GM10266 (cell line): ENCODE measurements around the gene ATXN7L1.

Source experiments
- DNase-seq: peaks from one replicate; pipeline ENCODE4 v3.0.0; 2012; ENCODE audit errors: extremely low spot score
- TF ChIP-seq, protein P1 (sequence below): IDR thresholded peaks from 2 replicates; pipeline ENCODE4 v1.5.1; 2012; ENCODE audit warnings: mild to moderate bottlenecking, low read depth; ENCODE audit not compliant: control insufficient read depth, insufficient read depth; ENCODE audit errors: missing control alignments

Gene ATXN7L1

DNA sequence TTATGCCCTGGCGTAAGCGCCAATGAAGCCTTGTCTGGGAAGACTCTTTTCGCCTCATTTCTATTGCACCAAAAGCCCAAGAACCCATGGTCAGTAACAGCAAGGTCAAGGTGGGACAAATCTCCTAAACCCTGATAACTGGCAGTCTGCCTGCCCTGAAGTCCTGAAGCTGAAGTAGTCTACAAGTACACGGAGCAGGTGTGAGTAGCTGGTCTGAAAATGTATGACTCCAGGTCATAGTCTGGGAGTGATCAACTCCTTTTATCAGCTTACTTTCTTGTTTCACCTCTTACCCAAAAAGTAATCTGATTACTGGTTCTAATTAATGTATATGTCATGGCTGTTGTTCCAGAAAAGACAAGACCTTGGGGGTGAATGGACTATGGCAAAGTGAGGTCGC is 187.8 kb downstream of the ATXN7L1 start:
- DNase-seq = no peak
- TF ChIP-seq, protein P1, sequence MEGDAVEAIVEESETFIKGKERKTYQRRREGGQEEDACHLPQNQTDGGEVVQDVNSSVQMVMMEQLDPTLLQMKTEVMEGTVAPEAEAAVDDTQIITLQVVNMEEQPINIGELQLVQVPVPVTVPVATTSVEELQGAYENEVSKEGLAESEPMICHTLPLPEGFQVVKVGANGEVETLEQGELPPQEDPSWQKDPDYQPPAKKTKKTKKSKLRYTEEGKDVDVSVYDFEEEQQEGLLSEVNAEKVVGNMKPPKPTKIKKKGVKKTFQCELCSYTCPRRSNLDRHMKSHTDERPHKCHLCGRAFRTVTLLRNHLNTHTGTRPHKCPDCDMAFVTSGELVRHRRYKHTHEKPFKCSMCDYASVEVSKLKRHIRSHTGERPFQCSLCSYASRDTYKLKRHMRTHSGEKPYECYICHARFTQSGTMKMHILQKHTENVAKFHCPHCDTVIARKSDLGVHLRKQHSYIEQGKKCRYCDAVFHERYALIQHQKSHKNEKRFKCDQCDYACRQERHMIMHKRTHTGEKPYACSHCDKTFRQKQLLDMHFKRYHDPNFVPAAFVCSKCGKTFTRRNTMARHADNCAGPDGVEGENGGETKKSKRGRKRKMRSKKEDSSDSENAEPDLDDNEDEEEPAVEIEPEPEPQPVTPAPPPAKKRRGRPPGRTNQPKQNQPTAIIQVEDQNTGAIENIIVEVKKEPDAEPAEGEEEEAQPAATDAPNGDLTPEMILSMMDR = no peak

- TF ChIP-seq, protein P1 = no peak
- DNase-seq = no peak
Observed at GRCh38 chr7:105685161-105685560, 191.2 kb downstream of the ATXN7L1 start.

GRCh38 chr7:105682341-105683060 is 193.9 kb downstream of the ATXN7L1 start:
- TF ChIP-seq, protein P1 = no peak
- DNase-seq = no peak

- TF ChIP-seq, protein P1 = no peak
Observed at GRCh38 chr7:105680505-105681187, 195.8 kb downstream of the ATXN7L1 start.

GRCh38 chr7:105678811-105679495 is 197.4 kb downstream of the ATXN7L1 start:
- TF ChIP-seq, protein P1 = no peak
- DNase-seq = no peak

More at GRCh38 chr7:105680505-105681187, 195.8 kb downstream of the ATXN7L1 start:
- no peak for DNase-seq

DNA sequence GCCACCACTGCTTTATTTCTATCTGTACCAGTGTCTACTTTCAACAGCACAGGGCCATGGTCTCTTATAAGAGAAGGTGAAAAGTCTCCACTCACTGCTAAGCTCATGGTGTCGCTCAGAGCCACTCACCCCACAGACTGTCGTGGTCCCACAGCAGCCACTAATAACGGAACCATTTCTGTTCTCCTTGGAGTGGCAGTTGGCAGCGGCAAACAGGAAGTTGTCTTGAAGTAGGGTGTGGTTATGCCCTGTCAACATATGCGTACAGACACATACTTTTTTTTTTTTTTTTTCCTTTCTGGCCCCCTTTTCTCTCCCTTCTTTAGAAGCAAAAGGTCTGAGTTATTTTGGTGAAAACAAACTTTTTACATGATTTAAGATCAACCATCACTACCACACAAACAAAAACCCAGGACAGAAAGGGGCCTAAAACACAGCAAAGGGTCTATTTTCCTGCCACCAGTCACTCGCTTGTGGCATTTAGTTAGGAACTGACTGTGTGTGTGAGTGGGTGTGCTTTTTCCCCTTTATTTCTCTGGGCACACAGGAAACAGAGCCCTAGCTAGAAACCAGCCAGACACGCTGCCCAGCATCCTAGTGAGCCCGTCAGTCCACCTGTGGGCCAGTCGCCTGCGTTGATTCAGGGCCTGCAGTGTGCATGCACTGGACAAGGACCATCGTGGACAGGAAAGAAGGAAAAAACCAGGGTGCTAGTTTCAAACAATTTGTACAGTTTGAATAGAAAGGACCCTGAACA is 198.4 kb downstream of the ATXN7L1 start:
- TF ChIP-seq, protein P1 = no peak
- peak; percentile 28 for DNase-seq
